K562 (cell line): ENCODE data around the gene PBX2. TPM values are rescaled to one million over a fixed set of nuclear protein-coding genes. Genes with fewer than 3 reads are reported as not detected.

ENCODE experiments used
- ATAC-seq: fragments of 200-7000 bp; cut with Tn5 transposase; 3 replicates; pipeline ENCODE4 v1.9.1; 2020; ENCODE audit warnings: moderate library complexity
- BruUV-seq: library from RNA; stranded (reverse); fragments of 400-500 nt; replicated peaks from 2 replicates; lab custom pipeline; 2021; lab: Mats Ljungman, UMichigan
- CTCF ChIA-PET: fragments of 300-600 bp; formaldehyde crosslinking; extraction: SDS; loops from one replicate; lab custom pipeline; 2021; ENCODE audit warnings: low intra/inter-chr PET ratio; lab: Yijun Ruan, JAX
- POLR2A ChIA-PET: fragments of 300-600, 350-650 bp; sonication (Branson Sonifier 250); formaldehyde crosslinking; extraction: SDS; loops from one replicate; lab custom pipeline; 2021; ENCODE audit warnings: antibody characterized with exemption, inconsistent platforms; lab: Yijun Ruan, JAX
- DNase-seq, 4 experiments: peaks; one replicate each; pipeline versions ENCODE4 v3.0.0 to v3.0.0-alpha.2; 2011 to 2018; ENCODE audit warnings: low spot score in 3 of 4, mixed read lengths in 3 of 4; ENCODE audit errors: extremely low read depth in 1 of 4
- FAIRE-seq: peaks from 2 replicates; lab custom pipeline; 2011; peaks lifted over from hg19 to GRCh38; lab: Jason Lieb, UNC
- H2AFZ ChIP-seq: 2 replicates; pipeline ENCODE4 v1.6.0; 2011; ENCODE audit warnings: low read depth, low read length, control low read depth, inconsistent platforms
- H3K27ac ChIP-seq: fragments of 200-600 bp; 3 replicates; pipeline ENCODE4 v1.8.0; 2011; ENCODE audit warnings: low read depth, mild to moderate bottlenecking, control low read depth, inconsistent platforms, low read length, moderate library complexity, mixed read lengths; ENCODE audit errors: extremely low read depth
- H3K27me3 ChIP-seq, 2 experiments: fragments of 300-600 bp in 1 of 2; 2 replicates in 1 of 2; 3 replicates in 1 of 2; pipeline versions ENCODE4 v1.6.0 to v1.8.0; 2011; ENCODE audit warnings: inconsistent platforms in 2 of 2, low read length in 2 of 2, mild to moderate bottlenecking in 1 of 2, mixed read lengths in 1 of 2, moderate library complexity in 1 of 2; ENCODE audit not compliant: control insufficient read depth in 2 of 2, insufficient read depth in 2 of 2
- H3K36me3 ChIP-seq: fragments of 300-600 bp; 3 replicates; pipeline ENCODE4 v1.8.0; 2011; ENCODE audit warnings: mild to moderate bottlenecking, low read length, inconsistent platforms; ENCODE audit not compliant: control insufficient read depth, insufficient read depth
- H3K4me1 ChIP-seq, 2 experiments: fragments of 200-600 bp in 1 of 2; replicated peaks in 1 of 2; 2 replicates in 1 of 2; 3 replicates in 1 of 2; pipeline versions ENCODE4 v1.5.1 to v1.8.0; 2011; ENCODE audit warnings: inconsistent platforms in 2 of 2, low read length in 2 of 2, mild to moderate bottlenecking in 1 of 2, mixed read lengths in 1 of 2, moderate library complexity in 1 of 2; ENCODE audit not compliant: control insufficient read depth in 2 of 2, insufficient read depth in 2 of 2
- H3K4me2 ChIP-seq: 2 replicates; pipeline ENCODE4 v1.6.1; 2011; ENCODE audit warnings: low read length, control low read depth, inconsistent platforms, mixed read lengths; ENCODE audit not compliant: insufficient read depth
- H3K4me3 ChIP-seq: fragments of 200-600 bp; sonication (generic), shearing (Covaris generic); 2 replicates; pipeline ENCODE4 v1.5.1; 2016; ENCODE audit warnings: control low read depth, inconsistent platforms
- H3K79me2 ChIP-seq: fragments of 200-600 bp; 3 replicates; pipeline ENCODE4 v1.8.0; 2011; ENCODE audit warnings: low read length, inconsistent platforms; ENCODE audit not compliant: control insufficient read depth, insufficient read depth
- H3K9ac ChIP-seq, 2 experiments: 2 replicates each; pipeline versions ENCODE4 v1.6.0 to v1.6.1; 2011; ENCODE audit warnings: low read depth in 2 of 2, low read length in 2 of 2, control low read depth in 1 of 2, inconsistent platforms in 1 of 2, mild to moderate bottlenecking in 1 of 2, mixed read lengths in 1 of 2; ENCODE audit not compliant: insufficient read depth in 1 of 2
- H3K9me1 ChIP-seq: one replicate; pipeline ENCODE4 v1.6.0; 2011; ENCODE audit warnings: inconsistent platforms, mild to moderate bottlenecking, low read length, moderate library complexity; ENCODE audit not compliant: control insufficient read depth, insufficient read depth
- H3K9me3 ChIP-seq: replicated peaks from 2 replicates; pipeline ENCODE4 v1.5.1; 2011; ENCODE audit warnings: low read depth, low read length, inconsistent platforms; ENCODE audit not compliant: control insufficient read depth, insufficient read depth
- H4K20me1 ChIP-seq: replicated peaks from 2 replicates; pipeline ENCODE4 v1.6.1; 2011; ENCODE audit warnings: low read length, inconsistent platforms, mixed read lengths; ENCODE audit not compliant: control insufficient read depth, insufficient read depth
- C11orf30 ChIP-seq: fragments of 450-650 bp; IDR thresholded peaks from 2 replicates; pipeline ENCODE4 v1.6.1; 2016; ENCODE audit warnings: low read depth, mild to moderate bottlenecking
- ZNF407 ChIP-seq: fragments of 450-650 bp; IDR thresholded peaks from 2 replicates; pipeline ENCODE4 v1.6.1; 2016; ENCODE audit warnings: low read depth
- WGBS: fragments of 100-300 bp; shearing (Covaris generic); methylation state at CpG from one replicate; pipeline ENCODE4 v1.1.6; 2016; ENCODE audit warnings: low coverage, mixed read lengths; ENCODE audit not compliant: insufficient coverage; ENCODE audit errors: missing lambda C conversion rate; 5-methylcytosine and 5-hydroxymethylcytosine counted together
- in situ Hi-C: fragments of 300-500 bp; cut with MboI; formaldehyde crosslinking; loops from 4 replicates; pipeline ENCODE4 v1.15.0; 2018; ENCODE audit warnings: inconsistent platforms, mixed read lengths
- intact Hi-C: fragments of 100-400 bp; cut with micrococcal nuclease; formaldehyde crosslinking; loops from 2 replicates; pipeline ENCODE4 v1.14.2; 2022
- polyA plus RNA-seq, 8 experiments: library from polyadenylated mRNA; depleted of rRNA in 4 of 8; stranded (reverse) in 5 of 8; unstranded in 3 of 8; fragments of >200 nt; fragmentation: Nextera tagmentation in 2 of 8; fragmentation: Illumina TruSeq in 1 of 8; extraction: Ambion mirVana in 2 of 8; extraction: Trizol in 1 of 8; gene quantifications; 2 replicates each; pipeline versions ENCODE4 v1.2.1 to v1.2.3, GENCODE V29; 2011 to 2014; ENCODE audit warnings: inconsistent platforms in 1 of 8, missing spikeins in 1 of 8
- total RNA-seq, 7 experiments: library from RNA; depleted of rRNA in 6 of 7; stranded (reverse); fragments of >200 nt in 6 of 7; fragmentation: Illumina TruSeq in 2 of 7; extraction: Trizol in 2 of 7; gene quantifications; 2 replicates each; pipeline versions ENCODE4 v1.2.1 to v1.2.3, GENCODE V29; 2011 to 2021; ENCODE audit warnings: low replicate concordance in 1 of 7
- TF ChIP-seq, protein P1 (sequence below): fragments of 450-650 bp; IDR thresholded peaks from 2 replicates; pipeline ENCODE4 v1.6.1; 2018; ENCODE audit not compliant: partially characterized antibody
- TF ChIP-seq, protein P2 (sequence below), 2 experiments: fragments of 450-650 bp; IDR thresholded peaks; 2 replicates each; pipeline ENCODE4 v1.6.1; 2016

The PBX2 gene
- total and polyA plus RNA-seq, 9 of the 15 experiments (the other 6 are each of a cell fraction or from before 2014, with no cell fraction given) = 1.9 to 134 (median 62.5) TPM

DNA sequence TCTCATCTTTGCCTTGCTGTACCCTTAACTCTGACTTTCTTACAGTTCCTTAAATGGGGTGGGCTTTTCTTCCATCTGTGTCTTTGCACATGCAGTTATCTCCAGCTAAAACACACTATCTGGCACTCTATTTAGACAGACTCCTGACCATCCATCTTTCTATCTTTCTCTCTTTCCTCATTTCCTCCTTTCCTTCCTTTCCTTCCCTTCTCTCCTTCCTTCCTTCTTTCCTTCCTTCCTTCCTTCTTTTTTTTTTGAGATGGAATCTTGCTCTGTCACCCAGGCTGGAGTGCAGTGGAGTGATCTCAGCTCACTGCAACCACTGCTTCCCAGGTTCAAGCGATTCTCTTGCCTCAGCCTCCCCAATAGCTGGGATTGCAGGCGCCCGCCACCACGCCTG, 25.6 kb upstream of the PBX2 start (continued):
- TF ChIP-seq, protein P1, sequence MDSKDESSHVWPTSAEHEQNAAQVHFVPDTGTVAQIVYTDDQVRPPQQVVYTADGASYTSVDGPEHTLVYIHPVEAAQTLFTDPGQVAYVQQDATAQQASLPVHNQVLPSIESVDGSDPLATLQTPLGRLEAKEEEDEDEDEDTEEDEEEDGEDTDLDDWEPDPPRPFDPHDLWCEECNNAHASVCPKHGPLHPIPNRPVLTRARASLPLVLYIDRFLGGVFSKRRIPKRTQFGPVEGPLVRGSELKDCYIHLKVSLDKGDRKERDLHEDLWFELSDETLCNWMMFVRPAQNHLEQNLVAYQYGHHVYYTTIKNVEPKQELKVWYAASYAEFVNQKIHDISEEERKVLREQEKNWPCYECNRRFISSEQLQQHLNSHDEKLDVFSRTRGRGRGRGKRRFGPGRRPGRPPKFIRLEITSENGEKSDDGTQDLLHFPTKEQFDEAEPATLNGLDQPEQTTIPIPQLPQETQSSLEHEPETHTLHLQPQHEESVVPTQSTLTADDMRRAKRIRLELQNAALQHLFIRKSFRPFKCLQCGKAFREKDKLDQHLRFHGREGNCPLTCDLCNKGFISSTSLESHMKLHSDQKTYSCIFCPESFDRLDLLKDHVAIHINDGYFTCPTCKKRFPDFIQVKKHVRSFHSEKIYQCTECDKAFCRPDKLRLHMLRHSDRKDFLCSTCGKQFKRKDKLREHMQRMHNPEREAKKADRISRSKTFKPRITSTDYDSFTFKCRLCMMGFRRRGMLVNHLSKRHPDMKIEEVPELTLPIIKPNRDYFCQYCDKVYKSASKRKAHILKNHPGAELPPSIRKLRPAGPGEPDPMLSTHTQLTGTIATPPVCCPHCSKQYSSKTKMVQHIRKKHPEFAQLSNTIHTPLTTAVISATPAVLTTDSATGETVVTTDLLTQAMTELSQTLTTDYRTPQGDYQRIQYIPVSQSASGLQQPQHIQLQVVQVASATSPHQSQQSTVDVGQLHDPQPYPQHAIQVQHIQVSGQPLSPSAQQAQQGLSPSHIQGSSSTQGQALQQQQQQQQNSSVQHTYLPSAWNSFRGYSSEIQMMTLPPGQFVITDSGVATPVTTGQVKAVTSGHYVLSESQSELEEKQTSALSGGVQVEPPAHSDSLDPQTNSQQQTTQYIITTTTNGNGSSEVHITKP = no peak
- TF ChIP-seq, protein P2, sequence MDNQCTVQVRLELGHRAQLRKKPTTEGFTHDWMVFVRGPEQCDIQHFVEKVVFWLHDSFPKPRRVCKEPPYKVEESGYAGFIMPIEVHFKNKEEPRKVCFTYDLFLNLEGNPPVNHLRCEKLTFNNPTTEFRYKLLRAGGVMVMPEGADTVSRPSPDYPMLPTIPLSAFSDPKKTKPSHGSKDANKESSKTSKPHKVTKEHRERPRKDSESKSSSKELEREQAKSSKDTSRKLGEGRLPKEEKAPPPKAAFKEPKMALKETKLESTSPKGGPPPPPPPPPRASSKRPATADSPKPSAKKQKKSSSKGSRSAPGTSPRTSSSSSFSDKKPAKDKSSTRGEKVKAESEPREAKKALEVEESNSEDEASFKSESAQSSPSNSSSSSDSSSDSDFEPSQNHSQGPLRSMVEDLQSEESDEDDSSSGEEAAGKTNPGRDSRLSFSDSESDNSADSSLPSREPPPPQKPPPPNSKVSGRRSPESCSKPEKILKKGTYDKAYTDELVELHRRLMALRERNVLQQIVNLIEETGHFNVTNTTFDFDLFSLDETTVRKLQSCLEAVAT (IDR thresholded peaks at IDR 0.05) = peak in 1 of 2 experiments; percentile 29; a peak in 1 of 4 replicates

- 9% methylated on average over 3 of the region's 3 CpGs for WGBS
- H3K9me3 ChIP-seq = no peaks in the 10 kb centered on the region
- DNase-seq = no peak
- ATAC-seq = no peak
- FAIRE-seq = no peak
- in situ Hi-C loops = no loop called here
- H3K79me2 ChIP-seq = no peaks in the 10 kb centered on the region
- H3K36me3 ChIP-seq = no peaks in the 10 kb centered on the region
- peak overlapping the region in 1 of 2 experiments; percentile 31; a peak in 1 of 4 replicates for H3K9ac ChIP-seq
- POLR2A ChIA-PET = interaction anchor here (0.6 to 0.8 kb wide), 2 partner anchors 24 to 264 kb away, joined by 3 read pairs; partner anchors contain the start of gene PBX2
- BruUV-seq = no TSS peak
- peaks cover 10 to 18% of the 10 kb centered on the region in 2 experiments; a peak in 4 of 5 replicates for H3K4me1 ChIP-seq
- H4K20me1 ChIP-seq = no peaks in the 10 kb centered on the region
- H3K9me1 ChIP-seq = no peaks in the 10 kb centered on the region
- H3K27ac ChIP-seq = no peak overlapping the region
- intact Hi-C loops = no loop called here
- H3K27me3 ChIP-seq = peaks cover under 1 to 19% of the 10 kb centered on the region in 2 experiments; a peak in 2 of 5 replicates
- H3K4me3 ChIP-seq = no peak overlapping the region
- CTCF ChIA-PET = no interaction called here
- H2AFZ ChIP-seq = no peak overlapping the region
- H3K4me2 ChIP-seq = no peak overlapping the region
- TF ChIP-seq C11orf30 (no peak), ZNF407 (no peak)
Observed at GRCh38 chr6:32214126-32214525, 24.1 kb upstream of the PBX2 start.
